Kidney capillary endothelial cell (primary cell): ENCODE data around the gene TREM2.
"Not testable (repeated sequence)": the region's sequence is repeated elsewhere in the genome, so short reads cannot be mapped to it uniquely, and the experiment has no call there.

Experiments used
- DNase-seq: peaks from one replicate; pipeline ENCODE4 v3.0.0-alpha.2; 2018; ENCODE audit warnings: low spot score

TREM2 gene

DNA sequence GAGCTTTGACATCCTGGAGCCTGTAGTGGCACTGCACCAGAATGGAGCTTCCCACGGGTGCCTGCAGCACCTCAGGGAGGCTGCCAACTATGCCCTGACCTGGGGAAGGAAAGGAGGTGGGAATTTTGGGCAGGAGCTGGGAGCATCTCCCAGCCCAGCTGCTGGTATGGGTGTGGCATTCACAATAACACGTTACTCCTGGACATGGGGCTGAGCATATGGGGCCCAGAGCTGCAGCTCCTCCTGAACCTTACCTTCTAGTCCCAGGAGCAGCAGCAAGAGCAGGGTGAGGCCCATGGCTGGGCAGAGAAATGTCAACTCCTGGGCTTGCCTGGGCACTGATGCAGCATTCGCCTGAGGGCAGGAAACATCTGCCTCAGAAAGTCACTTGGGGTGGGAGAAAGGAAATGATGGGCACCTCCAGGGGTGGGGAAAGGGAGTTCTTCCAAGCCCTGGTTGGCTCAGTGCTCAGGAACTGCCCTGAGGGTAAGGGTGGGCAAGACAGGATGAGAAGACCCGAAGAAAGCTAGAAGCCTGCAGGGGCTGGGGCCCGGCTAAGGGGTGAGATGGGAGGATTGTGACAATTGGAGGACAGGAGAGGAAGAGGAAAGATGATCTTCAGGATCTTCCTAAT lies 8.8 kb downstream of the TREM2 start, which contains the start of gene TREML1:
Gene TREML1, minus strand, starts transcription at position 356 of the 634 bp plus-strand sequence. Its CDS starts 59 bp downstream, at position 297.
- no peak for DNase-seq

- no peak for DNase-seq
Observed at GRCh38 chr6:41153451-41153850, 9.5 kb downstream of the TREM2 start.

- DNase-seq = no peak
Observed at GRCh38 chr6:41150671-41151070, 12.2 kb downstream of the TREM2 start.

- no peak for DNase-seq
Observed at GRCh38 chr6:41147917-41148316, 15.0 kb downstream of the TREM2 start.

GRCh38 chr6:41136911-41137310 lies 26.0 kb downstream of the TREM2 start:
- no peak for DNase-seq

GRCh38 chr6:41135062-41135832 lies 27.7 kb downstream of the TREM2 start:
- no peak for DNase-seq

- no peak for DNase-seq
Observed at GRCh38 chr6:41132254-41132653, 30.7 kb downstream of the TREM2 start.

GRCh38 chr6:41125282-41125681 lies 37.6 kb downstream of the TREM2 start:
- DNase-seq = no peak

- no peak for DNase-seq
Observed at GRCh38 chr6:41122918-41123317, 40.0 kb downstream of the TREM2 start.

DNA sequence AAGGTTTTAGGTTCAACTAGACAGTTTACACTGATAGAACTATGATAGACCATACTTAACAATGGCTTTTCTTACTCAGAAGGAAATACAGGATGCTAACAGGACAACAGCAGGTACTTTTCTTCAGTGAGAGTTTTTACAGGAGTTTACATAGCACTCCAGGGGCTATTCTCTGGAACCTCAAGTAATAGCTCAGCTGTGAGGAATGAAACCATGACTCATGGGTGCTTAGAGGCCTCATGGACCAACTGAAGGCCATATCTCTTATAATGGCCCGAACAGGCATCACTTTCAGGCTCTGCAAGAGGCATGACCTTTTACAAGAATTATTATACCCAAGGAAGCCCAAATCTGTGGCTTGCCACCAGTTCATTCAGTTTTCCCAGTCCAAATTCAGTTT lies 40.5 kb downstream of the TREM2 start:
- no peak for DNase-seq

DNA sequence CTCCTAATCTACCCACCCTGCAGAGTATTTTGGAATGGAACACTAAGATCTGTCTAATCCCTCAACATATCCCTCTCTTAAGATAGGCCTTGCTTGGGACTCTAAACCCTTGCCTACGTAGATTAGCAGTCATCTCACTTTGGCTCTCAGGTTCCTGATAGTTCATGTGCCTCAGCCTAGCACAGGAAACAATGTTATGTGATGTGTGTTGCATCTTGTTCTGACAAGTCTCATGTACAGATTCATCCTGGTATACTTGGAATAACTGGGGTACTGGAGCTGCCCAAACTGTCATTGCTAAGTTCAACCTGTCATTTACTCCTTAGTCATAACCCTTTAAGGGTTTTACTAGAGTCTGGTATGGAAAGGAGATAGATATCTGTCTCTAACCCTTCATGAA lies 42.9 kb downstream of the TREM2 start:
- DNase-seq = no peak

DNA sequence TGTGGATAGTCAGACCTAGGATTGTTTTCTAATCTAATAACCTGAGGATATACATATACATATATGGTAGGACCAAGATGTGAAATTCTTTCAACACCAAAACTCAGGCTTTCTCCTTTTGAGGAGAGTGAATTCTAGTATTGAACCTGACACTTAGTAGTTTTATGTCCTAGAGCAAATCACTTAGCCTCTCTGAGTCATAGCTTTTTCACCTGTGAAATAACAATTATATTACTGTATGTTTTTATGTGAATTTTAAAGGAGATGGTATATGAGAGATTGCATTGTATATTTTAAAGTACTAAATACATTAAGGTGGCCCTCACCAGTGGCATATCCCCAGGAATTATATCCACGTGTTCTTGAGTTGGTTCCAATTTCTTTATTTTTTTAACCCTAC lies 43.4 kb downstream of the TREM2 start:
- no peak for DNase-seq

GRCh38 chr6:41115027-41115426 lies 47.9 kb downstream of the TREM2 start:
- DNase-seq = not testable (repeated sequence)

DNA sequence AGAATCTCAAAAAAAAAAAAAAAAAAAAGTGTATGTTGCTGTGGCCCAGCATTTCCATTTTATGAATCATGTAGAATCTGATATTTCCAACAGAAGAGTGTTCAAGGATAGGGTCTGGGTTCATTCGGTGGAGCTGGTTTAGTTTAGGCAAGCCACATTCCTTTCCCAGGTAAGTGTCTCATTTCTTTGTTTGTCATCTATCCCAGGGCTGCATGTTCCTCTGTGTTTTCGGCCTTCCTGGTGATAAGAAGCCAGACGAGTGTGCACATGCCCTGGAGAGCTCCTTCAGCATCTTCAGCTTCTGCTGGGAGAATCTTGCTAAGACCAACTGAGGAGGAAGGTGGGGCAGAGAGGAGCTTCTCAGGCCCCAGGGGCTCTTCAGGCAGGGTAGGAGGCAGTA lies 51.9 kb downstream of the TREM2 start:
- no peak for DNase-seq
